ENCODE measurements around the gene KRTAP5-5. TPM values are rescaled to one million over a fixed set of nuclear protein-coding genes. Genes with fewer than 3 reads are reported as not detected.
A peak's percentile ranks its signal among the peaks of the same experiment; 100 is the strongest.
"Not testable (repeated sequence)": the region's sequence is repeated elsewhere in the genome, so short reads cannot be mapped to it uniquely, and the experiment has no call there.

The KRTAP5-5 gene
- total RNA-seq, 4 donors from 2014 or later = not detected

DNA sequence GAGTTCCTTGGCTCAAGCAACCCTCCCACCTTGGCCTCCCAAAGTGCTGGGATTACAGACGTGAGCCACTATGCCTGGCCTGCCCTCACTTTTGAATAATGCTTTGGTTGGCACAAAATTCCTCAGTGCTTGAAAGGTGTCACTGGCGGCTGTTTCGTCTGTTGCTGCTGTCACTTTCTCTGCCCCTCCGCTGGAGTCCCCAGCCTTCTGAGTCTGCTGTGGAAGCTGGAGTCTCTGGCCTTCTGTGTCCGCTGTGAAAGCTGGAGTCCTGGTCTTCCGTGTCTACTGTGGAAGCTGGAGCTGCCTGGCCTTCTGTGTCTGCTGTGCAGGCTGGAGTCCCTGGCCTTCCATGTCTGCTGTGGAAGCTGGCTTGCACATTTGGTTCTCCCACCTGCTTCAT lies 39.6 kb upstream of the KRTAP5-5 start:
- Histone ChIP-seq H3K4me1 (no peaks in the 10 kb centered on the region), H3K27me3 (peaks cover 26% of the 10 kb centered on the region), H3K9me3 (no peaks in the 10 kb centered on the region), H3K27ac (no peak overlapping the region), H3K36me3 (no peaks in the 10 kb centered on the region), H3K4me3 (no peak overlapping the region)
- WGBS, 2 donors (ENCODE audit: low coverage in 1 of 2) = 87% methylated on average over 4 of the region's 6 CpGs; no CpG with 5 or more reads in 1 of the 2 donors
- TF ChIP-seq EP300 (IDR thresholded peaks at IDR 0.05) = no peak
- TF ChIP-seq, protein P1, sequence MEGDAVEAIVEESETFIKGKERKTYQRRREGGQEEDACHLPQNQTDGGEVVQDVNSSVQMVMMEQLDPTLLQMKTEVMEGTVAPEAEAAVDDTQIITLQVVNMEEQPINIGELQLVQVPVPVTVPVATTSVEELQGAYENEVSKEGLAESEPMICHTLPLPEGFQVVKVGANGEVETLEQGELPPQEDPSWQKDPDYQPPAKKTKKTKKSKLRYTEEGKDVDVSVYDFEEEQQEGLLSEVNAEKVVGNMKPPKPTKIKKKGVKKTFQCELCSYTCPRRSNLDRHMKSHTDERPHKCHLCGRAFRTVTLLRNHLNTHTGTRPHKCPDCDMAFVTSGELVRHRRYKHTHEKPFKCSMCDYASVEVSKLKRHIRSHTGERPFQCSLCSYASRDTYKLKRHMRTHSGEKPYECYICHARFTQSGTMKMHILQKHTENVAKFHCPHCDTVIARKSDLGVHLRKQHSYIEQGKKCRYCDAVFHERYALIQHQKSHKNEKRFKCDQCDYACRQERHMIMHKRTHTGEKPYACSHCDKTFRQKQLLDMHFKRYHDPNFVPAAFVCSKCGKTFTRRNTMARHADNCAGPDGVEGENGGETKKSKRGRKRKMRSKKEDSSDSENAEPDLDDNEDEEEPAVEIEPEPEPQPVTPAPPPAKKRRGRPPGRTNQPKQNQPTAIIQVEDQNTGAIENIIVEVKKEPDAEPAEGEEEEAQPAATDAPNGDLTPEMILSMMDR (IDR thresholded peaks at IDR 0.05) = no peak
- TF ChIP-seq POLR2A (IDR thresholded peaks at IDR 0.05) = no peak
- no peak for TF ChIP-seq POLR2AphosphoS5 (IDR thresholded peaks at IDR 0.05)
- ATAC-seq = no peak

DNA sequence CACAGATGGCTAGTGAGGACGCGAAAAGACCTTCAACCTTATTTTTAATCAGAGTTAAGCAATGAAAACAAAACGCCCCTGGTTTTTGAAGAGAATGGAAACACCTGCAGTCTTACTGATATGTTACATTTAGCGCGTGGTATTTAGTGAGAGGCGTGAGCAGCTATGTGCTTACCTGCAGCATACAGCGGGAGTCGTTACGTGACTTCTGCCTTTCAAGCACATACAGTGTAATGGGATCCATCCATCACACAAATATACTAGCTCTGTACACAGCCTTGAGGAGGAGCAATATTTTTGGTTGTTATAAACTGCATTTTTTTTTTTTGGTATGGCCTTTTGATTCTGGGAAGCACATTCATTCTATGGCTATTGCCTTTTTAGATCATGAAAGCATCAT lies 36.9 kb upstream of the KRTAP5-5 start:
- Histone ChIP-seq H3K27ac (no peak overlapping the region), H3K9me3 (no peaks in the 10 kb centered on the region), H3K27me3 (peaks cover 53% of the 10 kb centered on the region), H3K36me3 (no peaks in the 10 kb centered on the region), H3K4me1 (no peaks in the 10 kb centered on the region), H3K4me3 (no peak overlapping the region)
- ATAC-seq = no peak
- TF ChIP-seq EP300 (IDR thresholded peaks at IDR 0.05) = no peak
- no peak for TF ChIP-seq POLR2AphosphoS5 (IDR thresholded peaks at IDR 0.05)
- TF ChIP-seq, protein P1 (IDR thresholded peaks at IDR 0.05) = no peak
- TF ChIP-seq POLR2A (IDR thresholded peaks at IDR 0.05) = no peak
- WGBS, 2 donors (ENCODE audit: low coverage in 1 of 2) = 38 to 56% methylated on average over 9 of the region's 9 CpGs

DNA sequence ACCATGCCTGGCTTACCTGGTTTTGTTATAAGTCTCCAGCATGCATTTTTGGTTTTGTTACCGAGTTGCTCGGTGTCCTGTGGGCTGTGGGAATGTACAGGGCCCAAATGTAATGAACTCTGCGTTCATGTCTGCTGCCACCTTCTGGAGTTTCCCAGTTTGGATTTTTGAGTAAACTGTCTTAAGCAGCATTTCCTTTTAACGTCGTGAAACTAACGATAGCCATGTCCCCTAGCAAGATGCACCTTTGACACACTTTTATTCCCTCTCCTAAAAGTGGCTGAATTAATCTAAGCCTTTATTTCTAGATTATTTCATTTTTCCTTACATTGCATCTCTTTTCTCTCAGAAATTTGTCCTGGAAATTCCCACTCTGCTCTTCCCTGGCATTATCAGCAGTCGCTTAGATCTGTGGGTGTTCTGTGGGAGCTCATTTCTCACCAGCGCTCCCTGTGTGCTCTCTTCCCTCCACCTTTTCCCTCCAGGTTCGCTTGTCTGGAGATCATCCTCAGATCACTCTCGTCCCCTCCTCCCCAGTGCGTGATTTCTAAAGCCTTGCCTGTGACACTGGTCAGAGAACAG lies 33.5 kb upstream of the KRTAP5-5 start:
- whole genome bisulfite sequencing, 2 donors (ENCODE audit: low coverage in 1 of 2) = 31 to 42% methylated on average over 7 to 11 of the region's 11 CpGs
- peaks cover 66% of the 10 kb centered on the region for H3K27me3 ChIP-seq
- not testable (repeated sequence) for H3K36me3 ChIP-seq, H3K9me3 ChIP-seq, H3K27ac ChIP-seq, H3K4me3 ChIP-seq, H3K4me1 ChIP-seq, ATAC-seq

DNA sequence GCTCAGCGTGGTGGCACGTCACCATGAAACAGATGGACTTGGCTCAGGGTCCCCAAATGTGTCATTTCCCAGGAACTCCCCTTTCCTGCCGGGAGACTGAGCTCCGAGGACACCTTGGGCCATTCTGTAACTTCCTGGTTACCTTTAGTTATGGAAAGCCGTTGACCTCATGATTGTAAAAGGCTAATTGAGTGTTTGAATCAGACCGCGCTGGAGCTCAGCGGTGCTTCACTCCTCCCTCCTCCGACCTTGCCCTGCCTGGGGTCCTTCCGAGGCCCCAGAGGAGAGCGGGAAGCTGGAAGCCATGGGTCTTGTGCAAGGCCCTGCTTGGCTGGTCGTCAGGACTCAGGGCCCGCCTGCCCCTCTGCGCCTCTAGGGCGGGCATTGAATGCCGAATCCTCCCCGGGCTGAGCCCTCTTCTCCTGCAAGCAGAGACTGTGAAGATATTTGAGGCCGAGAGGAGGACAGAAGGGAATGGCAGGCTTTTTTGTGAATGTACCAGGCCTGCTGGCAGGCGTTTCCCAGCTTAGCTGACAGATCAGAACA lies 32.9 kb upstream of the KRTAP5-5 start:
- WGBS, 2 donors (ENCODE audit: low coverage in 1 of 2) = 47 to 80% methylated on average over 2 to 5 of the region's 19 CpGs
- not testable (repeated sequence) for H3K36me3 ChIP-seq, H3K4me3 ChIP-seq, H3K9me3 ChIP-seq, H3K27ac ChIP-seq, H3K4me1 ChIP-seq
- H3K27me3 ChIP-seq = peaks cover 71% of the 10 kb centered on the region
- peak; percentile 25 for ATAC-seq

DNA sequence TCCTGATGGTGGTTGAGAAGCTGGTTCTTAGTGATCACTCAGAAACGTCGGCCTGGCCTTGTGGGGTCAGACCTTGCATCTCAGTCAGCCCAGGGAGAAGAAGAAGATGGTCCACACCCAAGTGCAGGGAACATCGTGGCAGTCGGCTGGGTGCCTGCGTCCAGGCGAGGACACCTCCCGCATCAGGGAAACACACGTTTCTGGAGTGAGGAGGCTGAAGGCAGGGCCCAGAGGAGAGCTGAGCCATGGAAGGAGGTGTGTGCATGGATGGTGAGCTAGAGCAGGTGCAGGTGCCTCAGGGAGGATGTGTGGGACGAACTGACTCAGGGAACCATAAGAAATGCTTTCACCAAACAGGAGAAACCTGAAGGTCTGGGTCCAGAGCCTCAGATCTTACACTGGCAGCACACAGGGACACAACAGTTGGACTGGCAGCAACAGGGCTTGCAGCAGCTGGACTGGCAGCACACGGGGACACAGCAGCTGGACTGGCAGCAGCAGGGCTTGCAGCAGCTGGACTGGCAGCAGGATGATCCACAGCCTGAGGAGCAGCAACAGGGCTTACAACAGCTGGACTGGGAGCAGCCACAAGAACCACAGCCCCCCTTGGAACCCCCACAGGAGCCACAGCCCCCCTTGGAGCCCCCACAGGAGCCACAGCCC lies 32.1 kb upstream of the KRTAP5-5 start:
- Histone ChIP-seq H3K9me3 (no peaks in the 10 kb centered on the region), H3K4me3 (no peak overlapping the region), H3K36me3 (no peaks in the 10 kb centered on the region), H3K27me3 (peaks cover 76% of the 10 kb centered on the region), H3K27ac (no peak overlapping the region), H3K4me1 (no peaks in the 10 kb centered on the region)
- WGBS, 2 donors (ENCODE audit: low coverage in 1 of 2) = 77% methylated on average over 5 of the region's 10 CpGs; no CpG with 5 or more reads in 1 of the 2 donors
- no peak for TF ChIP-seq POLR2AphosphoS5 (IDR thresholded peaks at IDR 0.05)
- TF ChIP-seq POLR2A (IDR thresholded peaks at IDR 0.05) = no peak
- no peak for TF ChIP-seq EP300 (IDR thresholded peaks at IDR 0.05)
- TF ChIP-seq, protein P1 (IDR thresholded peaks at IDR 0.05) = no peak
- ATAC-seq = no peak

DNA sequence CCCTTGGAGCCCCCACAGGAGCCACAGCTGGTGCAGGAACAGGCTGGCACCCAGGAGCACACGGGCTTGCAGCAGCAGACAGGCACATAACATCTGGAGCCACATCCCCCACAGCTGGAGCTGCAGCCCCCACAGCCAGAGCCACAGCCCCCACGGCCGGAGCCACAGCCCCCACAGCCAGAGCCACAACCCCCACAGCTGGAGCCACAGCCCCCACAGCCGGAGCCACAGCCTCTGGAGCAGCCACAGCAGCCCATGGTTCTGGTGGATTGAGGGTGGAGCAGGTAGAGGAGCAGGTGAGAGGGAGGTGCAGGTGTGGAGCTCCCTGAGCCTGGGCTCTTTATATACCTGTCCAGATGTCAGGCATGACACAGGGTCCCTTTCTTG lies 31.6 kb upstream of the KRTAP5-5 start, which contains the start of gene KRTAP5-2:
KRTAP5-2 (minus strand) TSS at position 301 of the 387 bp plus-strand sequence; CDS start at position 257, 44 bp downstream.
- no peak for ATAC-seq
- no CpG with 5 or more reads among the region's 4 CpGs for WGBS, 2 donors (ENCODE audit: low coverage in 1 of 2)
- H3K9me3 ChIP-seq = no peaks in the 10 kb centered on the region
- H3K36me3 ChIP-seq = no peaks in the 10 kb centered on the region
- peaks cover 71% of the 10 kb centered on the region for H3K27me3 ChIP-seq
- no peak within 1 kb of the TSS for H3K4me3 ChIP-seq
- no peaks in the 10 kb centered on the region for H3K4me1 ChIP-seq
- no peak within 1 kb of the TSS for H3K27ac ChIP-seq
- TF ChIP-seq POLR2AphosphoS5 (IDR thresholded peaks at IDR 0.05) (no peak), POLR2A (IDR thresholded peaks at IDR 0.05) (no peak), EP300 (IDR thresholded peaks at IDR 0.05) (no peak)
- TF ChIP-seq, protein P1 (IDR thresholded peaks at IDR 0.05) = no peak

DNA sequence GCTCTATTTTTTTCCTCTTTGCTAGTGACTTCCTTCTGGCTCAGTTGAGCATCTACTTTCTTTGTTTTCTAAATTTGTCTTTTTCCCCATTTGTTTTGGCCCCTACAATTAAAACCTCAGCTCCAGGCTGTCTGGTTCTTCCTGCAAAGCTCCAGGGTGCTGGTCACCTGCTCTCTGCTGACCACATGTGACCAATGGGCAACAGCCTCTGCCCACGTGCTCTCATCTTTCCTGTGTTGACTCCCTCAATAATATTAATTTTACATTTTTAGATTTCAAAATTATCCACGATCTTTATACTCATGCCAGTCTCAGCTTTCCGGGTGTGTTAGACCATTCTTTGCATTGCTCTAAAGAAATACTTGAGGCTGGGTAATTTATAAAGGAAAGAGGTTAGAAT lies 31.2 kb upstream of the KRTAP5-5 start:
- 73 to 100% methylated on average over 1 to 3 of the region's 3 CpGs for WGBS, 2 donors (ENCODE audit: low coverage in 1 of 2)
- not testable (repeated sequence) for H3K27ac ChIP-seq, H3K4me3 ChIP-seq, ATAC-seq, H3K36me3 ChIP-seq, H3K4me1 ChIP-seq, H3K9me3 ChIP-seq
- H3K27me3 ChIP-seq = peaks cover 69% of the 10 kb centered on the region

All from gastroesophageal sphincter (tissue), 4 donors.